ENCODE measurements around the gene CLCN6. TPM values are rescaled to one million over a fixed set of nuclear protein-coding genes. Genes with fewer than 3 reads are reported as not detected.

Gene CLCN6
- polyA plus RNA-seq (2013, experiment 1 of 2; ENCODE audit: insufficient read length), result 11.4 TPM
- polyA plus RNA-seq (2013, experiment 2 of 2; ENCODE audit: insufficient read length), result 10.4 TPM

GRCh38 chr1:11805422-11806306 lies at the start of gene CLCN6, which contains the start of gene MTHFR:
Gene CLCN6, plus strand, starts transcription at chr1:11806191. Its CDS starts 72 bp downstream, at chr1:11806263.
Gene MTHFR, minus strand, starts transcription at chr1:11805964. Its CDS starts 2,848 bp downstream, at chr1:11803116.
- peak; percentile 99 for DNase-seq

- DNase-seq, result no peak
Measured at GRCh38 chr1:11757047-11757446, 48.9 kb upstream of the CLCN6 start.

- DNase-seq, result no peak
Measured at GRCh38 chr1:11759791-11760190, 46.2 kb upstream of the CLCN6 start.

GRCh38 chr1:11761285-11761684 lies 44.7 kb upstream of the CLCN6 start:
- DNase-seq, result no peak

GRCh38 chr1:11761988-11762406 lies 44.0 kb upstream of the CLCN6 start, which contains the start of gene C1orf167:
Gene C1orf167, plus strand, starts transcription at chr1:11762193. Its CDS starts 2,208 bp downstream, at chr1:11764401.
- DNase-seq, result no peak

- DNase-seq, result no peak
Measured at GRCh38 chr1:11764115-11764514, 41.9 kb upstream of the CLCN6 start.

GRCh38 chr1:11764519-11764918 lies 41.5 kb upstream of the CLCN6 start:
- no peak for DNase-seq

GRCh38 chr1:11765661-11766428 lies 40.1 kb upstream of the CLCN6 start:
- no peak for DNase-seq

- no peak for DNase-seq
Measured at GRCh38 chr1:11766429-11766776, 39.6 kb upstream of the CLCN6 start.

- DNase-seq, result no peak
Measured at GRCh38 chr1:11767922-11768704, 37.9 kb upstream of the CLCN6 start.

- DNase-seq, result no peak
Measured at GRCh38 chr1:11768821-11769220, 37.2 kb upstream of the CLCN6 start.

- no peak for DNase-seq
Measured at GRCh38 chr1:11769274-11769673, 36.7 kb upstream of the CLCN6 start.

GRCh38 chr1:11770011-11770410 lies 36.0 kb upstream of the CLCN6 start:
- DNase-seq, result peak; percentile 15

GRCh38 chr1:11771481-11772043 lies 34.4 kb upstream of the CLCN6 start:
- no peak for DNase-seq

GRCh38 chr1:11772458-11772857 lies 33.5 kb upstream of the CLCN6 start:
- DNase-seq, result no peak

GRCh38 chr1:11774753-11775152 lies 31.2 kb upstream of the CLCN6 start:
- no peak for DNase-seq

- no peak for DNase-seq
Measured at GRCh38 chr1:11777658-11778322, 28.2 kb upstream of the CLCN6 start.

- no peak for DNase-seq
Measured at GRCh38 chr1:11778336-11778735, 27.7 kb upstream of the CLCN6 start.

GRCh38 chr1:11778844-11779623 lies 27.0 kb upstream of the CLCN6 start:
- no peak for DNase-seq

- DNase-seq, result no peak
Measured at GRCh38 chr1:11779715-11780379, 26.1 kb upstream of the CLCN6 start.

Measured in fibroblast of skin of abdomen (primary cell).